UCSD-AML1 (cell line): ENCODE measurements around the gene PEMT.

Source experiments
- DNase-seq: peaks from one replicate; lab custom pipeline; 2025; ENCODE audit not compliant: unreplicated experiment; lab: John Stamatoyannopoulos, UW

PEMT gene

DNA sequence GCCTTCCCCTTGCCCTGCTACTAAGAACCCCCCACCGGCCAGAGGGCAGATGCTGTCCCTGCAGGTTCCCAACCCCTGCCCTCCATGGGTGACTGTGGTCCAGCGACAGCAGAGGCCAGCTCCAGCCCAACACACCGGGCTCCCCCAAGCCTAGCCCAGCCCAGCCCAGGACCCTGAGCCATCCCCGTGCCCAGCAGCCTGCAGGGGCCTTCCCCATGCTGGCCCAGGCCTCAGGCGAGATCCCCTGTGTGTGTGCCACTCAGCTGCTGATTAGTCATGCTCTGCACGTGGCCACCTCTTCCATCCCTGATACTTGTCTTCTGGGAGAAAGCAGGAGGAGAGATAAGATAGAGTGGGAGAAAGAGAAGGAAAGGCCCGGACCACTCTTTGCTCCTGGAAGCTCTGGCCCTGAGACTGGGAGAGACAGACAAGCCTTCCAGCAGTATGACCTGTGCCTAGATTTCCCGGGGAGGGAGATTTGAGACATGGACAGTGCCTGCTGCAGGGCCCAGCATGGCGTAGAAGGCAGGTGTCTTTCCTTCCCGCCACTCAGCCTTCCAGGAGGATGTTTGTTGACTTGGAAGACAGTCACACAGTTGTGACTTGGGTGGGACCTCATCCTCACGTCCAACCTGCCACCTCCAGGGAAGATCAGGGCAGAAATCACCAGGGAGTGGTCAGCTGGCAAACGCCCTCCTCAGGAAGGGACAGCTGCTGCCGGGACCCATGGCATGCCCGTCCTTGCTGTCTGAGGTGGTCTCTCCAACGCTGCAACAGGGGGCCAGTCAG, 54.0 kb downstream of the PEMT start:
- no peak for DNase-seq

DNA sequence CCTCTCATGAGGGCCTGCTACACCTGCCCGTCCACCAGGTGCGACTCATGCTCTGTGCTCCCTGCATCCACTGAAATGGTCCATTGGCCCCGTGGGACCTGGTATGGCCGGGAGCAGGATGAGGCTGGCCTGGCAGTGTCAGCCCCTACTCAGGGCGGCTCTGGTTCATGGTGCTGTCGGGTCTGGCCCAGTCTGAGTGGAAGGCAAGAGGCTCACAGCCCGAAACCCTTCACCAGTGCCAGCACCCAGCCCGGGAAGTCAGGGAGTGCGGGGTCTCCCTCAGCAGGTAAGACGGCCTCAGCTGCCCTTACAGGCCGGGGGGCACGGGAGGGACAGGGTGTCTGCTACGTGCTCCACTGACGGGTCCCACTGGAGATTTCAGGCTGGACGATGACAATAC, 54.8 kb downstream of the PEMT start:
- DNase-seq = no peak

DNA sequence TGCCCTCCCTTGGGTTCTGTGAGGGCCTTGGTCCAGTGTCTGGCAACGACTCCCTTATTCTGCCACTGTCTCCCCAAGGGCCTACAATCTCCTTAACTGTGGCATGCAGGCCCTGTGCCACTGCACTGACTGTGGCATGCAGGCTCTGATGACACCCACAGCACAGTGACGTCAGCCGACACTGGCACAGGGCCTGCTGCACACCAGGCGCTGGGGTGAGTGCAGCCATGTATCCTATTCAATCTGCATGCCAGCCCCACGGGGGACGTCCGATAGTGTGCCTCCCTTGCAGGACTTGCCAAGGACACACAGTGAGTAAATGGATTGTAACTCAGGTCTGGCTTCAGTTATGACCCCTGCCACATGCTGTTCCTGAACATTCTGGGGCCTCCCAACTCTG, 55.6 kb downstream of the PEMT start:
- DNase-seq = no peak

DNA sequence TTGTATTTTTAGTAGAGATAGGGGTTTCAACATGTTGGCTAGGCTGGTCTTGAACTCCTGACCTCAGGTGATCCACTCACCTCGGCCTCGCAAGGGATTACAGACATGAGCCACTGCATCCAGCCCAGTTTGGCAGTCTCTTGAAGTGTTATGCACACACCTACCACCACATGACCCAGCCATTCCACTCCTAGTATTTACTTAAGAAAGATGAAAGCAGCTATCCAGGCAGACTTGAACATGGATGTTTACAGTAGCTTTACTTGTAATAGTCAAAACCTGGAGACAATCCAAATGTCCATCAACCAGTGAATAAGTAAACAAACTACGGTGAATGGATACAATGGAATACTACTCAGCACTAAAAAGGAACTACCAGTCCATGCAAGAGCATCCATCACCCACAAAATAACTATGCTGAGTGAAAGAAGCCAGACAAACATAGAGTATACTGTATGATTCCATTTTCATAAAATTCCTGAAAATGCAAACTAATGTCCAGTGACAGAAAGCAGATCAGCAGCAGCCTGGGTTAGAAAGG, 57.5 kb downstream of the PEMT start:
- DNase-seq = no peak

DNA sequence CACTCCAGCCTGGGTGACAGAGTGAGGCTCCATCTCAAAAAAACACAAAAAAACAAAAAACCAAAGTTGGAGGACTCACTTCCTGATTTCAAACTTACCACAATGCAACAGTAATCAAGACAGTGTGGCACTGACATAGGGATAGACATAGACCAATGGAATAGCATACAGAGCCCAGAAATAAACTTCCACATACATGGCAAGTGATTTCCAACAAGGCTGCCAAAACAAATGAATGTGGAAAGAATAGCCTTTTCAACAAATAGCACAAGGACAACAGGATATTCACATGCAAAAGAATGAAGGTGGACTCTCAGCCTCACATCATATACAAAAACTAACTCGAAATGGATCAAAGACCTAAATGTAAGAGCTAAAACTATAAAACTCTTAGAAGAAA, 58.5 kb downstream of the PEMT start:
- no peak for DNase-seq

DNA sequence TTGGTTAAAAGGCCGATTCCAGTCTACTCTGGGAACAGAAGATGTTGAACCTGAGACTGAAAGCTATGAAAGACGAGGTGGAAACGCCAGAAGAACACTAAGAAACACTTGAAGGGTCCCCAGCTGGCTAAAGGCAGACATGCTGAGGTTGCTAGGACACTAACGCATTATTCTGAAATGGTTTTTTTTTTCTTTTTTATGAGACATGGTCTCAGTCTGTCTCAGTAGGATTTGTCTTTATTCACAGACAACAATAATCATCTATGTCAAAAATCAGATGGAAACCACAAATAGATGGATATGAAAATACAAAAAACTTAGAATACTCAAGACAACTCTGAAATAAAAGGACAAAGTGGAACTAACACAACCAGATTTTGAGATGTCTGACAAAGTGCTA, 60.4 kb downstream of the PEMT start:
- DNase-seq = no peak

DNA sequence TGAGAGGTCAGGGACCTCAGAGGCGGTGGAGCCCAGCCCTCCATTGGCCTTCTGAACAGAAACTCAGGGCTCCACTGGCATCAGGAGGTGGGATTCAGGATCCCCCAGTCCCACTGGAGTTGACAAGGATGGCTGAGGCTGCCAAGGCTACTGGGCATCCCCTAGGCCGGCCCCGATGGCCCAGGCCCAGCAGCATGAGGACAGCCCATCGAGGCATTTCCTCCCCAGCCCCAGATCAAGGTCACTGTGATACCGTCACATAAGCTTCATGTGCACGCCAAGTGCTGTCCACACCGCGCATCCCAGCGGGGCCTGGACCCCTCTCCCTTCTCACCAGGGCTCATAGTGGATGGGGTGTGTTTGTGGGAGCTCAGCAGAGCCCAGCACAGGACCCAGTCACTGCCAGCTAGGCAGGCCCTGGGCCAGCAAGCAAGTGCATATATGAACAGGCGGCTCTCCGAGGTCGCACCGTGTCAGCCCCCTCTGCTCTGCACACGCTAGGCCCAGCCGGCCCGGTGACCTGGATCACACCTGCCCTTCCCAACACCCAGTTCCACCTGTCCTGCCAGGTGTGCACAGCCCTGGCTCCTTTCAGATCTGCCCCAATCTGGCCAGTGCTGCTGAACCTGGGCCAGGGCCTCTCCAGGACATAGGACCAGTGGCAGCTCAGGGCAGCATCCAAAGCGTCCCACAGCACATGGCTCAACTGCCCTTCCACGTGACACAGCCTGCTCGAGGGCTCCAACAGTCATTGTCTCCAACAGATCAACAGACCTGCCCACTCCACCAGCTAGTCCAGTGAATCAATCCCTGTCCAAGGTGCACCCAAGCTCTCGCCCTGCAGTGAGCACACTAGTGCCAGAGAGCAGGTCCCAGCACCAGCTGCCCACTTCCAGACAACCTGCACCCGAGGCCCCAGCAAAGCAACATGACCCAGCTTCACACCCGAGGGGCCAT, 62.5 kb downstream of the PEMT start:
- no peak for DNase-seq

DNA sequence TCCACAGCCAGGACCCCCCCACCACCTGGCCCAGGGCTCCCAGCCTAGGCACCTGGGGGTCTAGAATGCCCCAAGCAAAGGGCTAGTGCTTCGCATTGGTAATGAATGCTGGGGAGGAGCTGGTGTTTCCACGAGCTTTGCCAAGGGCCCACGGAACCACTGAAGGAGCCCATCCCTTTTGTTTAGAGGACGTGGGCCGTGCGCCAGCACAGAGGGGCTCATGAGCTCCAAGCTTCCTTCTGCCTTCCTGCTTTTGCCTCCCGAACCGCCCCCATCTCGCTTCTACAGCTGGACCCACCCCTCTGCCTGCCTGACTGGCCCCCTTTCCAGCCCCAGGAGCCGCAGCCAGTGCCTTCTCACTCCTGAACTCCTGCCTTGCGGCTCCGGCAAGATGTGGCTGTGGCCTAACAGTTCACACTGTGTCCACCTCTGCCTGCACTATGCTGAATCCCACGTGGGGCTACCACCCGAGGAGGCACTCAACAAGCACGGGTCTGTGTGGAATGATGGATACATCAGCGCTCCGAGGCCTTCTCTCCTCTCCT, 63.5 kb downstream of the PEMT start:
- no peak for DNase-seq

DNA sequence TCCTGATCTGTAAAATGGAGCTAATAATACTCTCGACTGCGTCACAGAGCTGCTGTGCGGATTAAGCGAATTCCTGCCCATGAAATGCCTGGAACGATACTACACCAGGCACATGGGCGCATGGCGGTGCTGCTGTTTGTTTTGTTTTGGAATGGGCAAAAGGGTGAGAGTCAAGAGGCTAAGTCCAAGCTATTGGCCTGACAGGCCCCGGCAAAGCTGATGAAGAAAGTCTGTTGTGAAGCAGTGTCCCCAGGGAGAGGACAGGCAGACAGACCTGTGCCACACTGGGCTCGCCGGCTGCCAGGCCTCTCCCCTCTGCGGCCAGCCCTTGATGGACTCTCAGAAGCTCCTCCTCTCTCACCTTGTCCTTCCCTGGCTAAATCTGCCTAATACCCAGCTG, 64.0 kb downstream of the PEMT start:
- no peak for DNase-seq

DNA sequence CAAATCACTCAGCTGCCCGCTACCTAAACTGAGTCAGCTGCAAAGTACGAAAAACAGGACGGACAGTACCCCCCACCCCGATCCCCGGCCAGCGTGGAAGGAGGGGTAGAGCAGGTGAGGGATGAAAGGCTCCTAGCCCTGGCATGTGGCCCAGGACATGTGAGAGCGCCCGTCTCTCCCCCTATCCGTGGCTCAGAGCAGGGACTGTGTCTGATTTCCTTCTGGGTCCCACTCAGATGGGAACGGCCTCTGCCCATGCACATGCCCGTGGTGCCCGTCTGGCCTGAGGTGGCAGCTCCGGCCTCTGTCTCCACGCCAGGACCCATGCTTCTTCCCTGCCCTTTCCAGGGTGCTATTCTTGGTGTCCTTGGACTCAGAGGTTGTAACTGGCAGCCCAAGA, 65.1 kb downstream of the PEMT start:
- no peak for DNase-seq

DNA sequence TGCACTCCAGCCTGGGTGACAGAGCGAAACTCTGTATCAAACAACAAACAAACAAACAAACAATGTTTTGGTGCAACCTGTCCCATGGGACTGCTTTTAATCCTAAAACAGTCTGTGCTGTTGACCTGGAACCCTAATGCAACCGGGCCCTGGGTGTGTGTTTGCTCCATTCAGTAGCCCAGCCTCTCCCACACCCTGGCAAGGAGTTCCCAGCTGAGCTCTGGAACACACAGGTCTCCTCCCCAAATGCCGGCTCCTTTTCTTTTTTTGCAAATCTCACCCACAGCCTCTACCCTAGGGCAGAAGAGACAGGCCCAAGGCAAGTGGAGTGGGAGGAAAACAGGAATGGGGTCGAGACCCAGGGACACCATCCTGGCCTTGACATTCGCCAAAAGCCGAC, 65.6 kb downstream of the PEMT start:
- no peak for DNase-seq

DNA sequence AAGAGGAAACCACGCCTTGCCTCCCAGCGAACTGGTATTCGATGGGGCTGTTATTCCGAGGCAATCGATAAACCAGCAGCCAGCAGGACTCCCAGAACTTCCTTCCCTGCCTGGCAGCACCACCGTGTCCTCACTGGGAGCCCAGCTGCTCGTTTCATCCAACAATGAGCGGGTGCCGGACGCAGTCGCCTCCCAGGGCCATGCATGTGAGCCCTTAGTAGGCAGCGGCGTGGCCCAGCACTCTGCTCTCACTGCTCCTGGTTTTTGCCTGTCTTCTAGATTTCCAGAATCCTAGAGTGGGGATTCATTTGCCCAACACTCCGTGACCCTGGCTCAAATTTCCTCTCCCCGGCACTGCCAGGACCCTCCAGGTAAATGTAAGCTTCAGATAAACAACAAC, 66.2 kb downstream of the PEMT start:
- peak; percentile 25 for DNase-seq

DNA sequence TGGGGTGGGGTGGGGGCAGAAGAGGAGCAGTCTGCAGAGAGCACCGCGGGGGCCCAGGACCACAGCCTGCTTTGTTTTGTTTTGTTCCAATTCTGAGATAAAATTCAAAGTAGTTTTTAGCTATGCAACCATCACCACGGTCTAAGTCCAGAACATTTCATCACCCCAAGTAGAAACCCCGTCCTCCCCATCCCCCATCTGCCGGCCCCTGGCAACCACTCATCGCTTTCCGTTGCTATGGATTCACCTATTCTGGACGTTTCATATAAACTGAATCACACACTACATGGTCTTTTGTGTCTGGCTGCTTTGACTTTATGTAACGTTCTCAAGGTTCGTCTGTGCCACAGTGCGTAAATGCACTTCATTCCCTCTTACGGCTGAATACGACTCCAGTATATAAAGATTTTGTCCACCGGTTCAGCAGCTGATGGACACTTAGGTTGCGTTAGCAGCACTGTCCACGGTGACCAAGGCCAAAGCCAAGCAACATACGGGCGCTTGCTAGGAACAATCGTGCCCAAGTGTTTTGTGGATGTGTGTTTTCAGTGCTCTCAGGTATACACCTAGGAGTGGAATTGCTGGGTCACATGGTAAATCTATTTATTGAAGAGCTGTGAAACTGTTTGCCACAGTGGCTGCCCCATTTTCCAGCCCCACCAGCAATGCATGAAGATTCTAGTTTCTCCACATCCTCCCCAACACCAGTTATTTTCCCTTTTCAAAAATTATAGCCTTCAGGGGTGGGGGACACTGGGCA, 67.6 kb downstream of the PEMT start:
- no peak for DNase-seq

DNA sequence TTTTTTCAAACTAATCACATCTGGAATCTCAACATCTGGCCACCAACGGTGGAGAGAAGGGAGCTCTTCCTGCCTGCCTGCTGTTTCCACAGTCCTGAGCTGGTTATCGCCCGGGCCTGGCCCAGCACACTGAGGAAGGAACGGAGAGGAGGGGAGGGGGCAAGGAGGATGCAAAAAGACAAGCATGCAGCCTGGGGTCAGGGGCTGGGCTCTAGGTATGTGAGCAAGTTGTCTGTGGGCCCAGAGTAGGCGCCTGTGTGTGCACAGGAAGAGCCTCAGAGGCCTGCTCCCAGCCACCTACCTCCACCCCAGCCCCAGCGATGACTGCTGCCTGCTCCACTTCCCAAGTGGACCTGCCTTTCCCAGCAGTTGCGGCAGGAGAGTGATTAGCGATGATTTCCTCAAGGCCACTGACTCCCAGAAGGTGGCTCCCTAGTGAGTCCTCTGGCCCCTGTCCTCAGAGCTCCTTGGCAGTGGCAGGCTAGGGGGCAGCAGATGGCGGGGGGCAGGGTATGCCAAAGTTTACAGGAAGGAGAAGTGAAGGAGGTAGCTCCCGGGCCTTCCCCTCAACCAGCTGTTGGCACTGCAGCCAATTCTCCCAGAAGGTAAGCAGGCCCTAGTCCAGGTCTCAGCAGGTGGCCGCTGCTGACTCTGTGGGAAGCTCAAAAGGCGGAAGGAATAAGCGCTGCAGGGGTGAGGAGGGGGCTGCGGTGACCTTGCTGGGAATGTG, 68.3 kb downstream of the PEMT start:
- DNase-seq = peak; percentile 65

DNA sequence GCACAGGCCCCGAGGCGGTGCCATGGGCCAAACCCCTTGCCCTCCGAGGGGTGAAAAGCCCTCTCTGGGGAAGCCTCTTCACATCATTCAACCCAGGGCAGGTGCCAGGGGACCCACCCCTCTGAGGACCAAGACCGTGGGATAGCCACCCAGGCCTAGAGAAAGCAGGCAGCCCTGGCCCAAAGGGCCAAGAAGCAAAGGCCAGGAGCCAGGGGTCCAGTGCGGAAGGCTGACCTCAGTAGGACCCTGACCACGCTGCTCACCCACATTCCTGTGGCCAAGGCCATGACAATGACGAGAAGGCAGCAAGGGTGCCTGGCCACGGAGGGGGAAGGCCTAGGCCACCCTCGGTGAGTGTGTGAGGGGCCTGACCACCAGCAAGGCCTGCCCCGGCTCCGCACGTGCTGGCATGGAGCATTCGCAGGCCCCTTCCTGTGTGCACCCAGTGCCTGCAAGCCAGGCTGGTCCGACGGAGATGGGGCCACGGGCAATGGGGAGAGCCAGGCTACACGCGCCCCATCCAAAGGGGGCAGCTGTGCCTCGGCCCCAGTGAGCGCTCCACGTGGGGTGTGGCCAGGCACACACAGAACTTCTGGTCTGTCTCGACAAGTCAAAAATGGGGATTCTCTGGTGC, 70.8 kb downstream of the PEMT start:
- DNase-seq = no peak

DNA sequence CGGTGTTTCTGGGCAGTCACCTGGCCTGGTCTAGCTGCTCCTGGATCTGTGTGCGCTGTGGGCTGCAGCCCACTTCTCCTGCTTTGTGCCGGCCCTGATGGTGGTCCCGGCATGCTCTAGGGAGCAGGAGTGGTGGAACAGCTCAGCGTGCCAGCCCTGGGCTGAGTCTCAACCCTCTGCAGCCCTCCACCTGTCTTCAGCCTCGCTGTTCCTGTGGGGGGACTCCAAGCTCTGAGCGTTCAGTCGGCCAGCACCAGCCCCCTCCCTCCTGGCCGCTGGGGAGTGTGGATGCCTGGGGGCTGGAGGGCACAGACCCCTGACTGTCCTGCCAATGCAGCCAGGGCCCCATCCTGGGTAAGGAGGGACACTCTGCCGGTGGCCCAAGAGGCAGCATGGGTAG, 71.6 kb downstream of the PEMT start:
- no peak for DNase-seq

DNA sequence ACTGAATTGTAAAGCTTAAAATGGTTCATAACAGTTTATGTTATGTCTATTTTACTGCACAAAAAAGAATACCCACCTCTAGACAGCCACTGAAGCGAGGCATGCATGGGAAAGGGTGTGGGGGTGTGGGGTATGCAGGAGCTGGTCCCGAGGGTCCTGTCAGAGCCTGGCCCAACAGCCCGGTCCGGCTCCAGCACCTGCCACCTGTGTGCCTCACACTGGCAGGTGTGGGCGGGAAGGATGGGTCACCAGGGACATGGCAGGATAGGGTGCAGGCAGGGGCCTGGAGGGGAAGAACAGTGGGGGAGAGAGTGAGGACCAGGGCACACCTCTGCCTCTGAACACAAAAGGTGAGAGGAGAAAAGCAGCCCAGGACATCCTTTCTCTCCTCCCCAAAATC, 72.6 kb downstream of the PEMT start:
- no peak for DNase-seq

DNA sequence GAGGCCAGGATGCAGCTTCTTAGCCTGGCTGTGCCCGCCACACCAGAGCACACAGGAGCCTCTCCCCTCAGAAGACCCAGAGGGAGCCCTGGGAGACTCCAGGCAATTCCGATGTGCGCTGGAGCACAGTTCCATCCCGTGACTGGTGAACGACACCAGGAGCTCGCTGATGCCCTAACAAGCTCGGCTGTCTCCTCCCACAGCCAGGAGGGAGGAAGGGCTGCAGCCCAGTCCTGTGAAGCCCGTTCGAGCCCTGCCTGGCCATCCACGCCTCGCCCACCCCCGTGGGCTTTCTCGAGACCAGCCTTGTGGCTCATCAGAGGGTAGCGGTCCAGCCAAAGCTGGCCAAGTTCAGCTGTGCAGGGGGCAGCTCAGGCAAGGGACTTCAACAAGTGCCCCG, 73.5 kb downstream of the PEMT start:
- no peak for DNase-seq

DNA sequence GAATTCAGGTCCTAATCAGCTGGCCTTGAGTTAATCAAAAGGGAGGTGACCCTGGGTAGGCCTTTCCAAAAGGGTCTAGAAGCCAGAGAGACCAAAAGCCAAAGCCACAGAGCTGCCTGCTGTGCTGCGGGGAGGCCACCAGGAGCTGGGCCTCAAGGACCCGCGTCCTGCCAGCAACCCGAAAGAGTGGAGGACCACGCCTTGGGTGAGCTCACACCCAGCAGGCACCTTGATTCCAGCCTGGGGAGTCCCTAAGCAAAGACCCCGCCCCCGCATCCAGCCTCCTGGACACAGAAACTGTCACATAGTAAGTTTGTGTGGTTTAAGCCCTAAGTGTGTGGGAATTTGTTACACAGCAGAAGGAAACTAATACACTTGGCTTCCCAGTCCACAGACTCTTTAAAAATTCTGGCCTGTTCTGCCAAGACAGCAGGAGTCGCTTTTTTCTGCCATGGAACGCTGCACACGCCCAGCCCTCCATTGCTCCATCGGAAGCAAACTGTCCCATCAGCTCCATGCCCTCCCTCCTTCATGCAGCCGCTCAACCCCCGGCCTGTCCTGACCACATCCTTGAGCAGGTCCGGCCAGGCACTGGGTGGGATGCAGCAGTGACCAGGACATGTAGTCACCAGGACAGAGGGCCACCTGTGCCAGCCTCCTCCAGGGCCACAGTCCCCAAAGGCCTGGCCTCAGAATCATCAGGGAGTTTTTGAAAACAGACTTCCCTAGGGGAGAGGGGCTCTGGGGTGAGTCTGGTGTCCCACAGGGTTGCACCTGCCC, 74.4 kb downstream of the PEMT start:
- no peak for DNase-seq
